Measurements from ENCODE around the gene CYS1.
"Not testable (repeated sequence)": the region's sequence is repeated elsewhere in the genome, so short reads cannot be mapped to it uniquely, and the experiment has no call there.

Gene CYS1

DNA sequence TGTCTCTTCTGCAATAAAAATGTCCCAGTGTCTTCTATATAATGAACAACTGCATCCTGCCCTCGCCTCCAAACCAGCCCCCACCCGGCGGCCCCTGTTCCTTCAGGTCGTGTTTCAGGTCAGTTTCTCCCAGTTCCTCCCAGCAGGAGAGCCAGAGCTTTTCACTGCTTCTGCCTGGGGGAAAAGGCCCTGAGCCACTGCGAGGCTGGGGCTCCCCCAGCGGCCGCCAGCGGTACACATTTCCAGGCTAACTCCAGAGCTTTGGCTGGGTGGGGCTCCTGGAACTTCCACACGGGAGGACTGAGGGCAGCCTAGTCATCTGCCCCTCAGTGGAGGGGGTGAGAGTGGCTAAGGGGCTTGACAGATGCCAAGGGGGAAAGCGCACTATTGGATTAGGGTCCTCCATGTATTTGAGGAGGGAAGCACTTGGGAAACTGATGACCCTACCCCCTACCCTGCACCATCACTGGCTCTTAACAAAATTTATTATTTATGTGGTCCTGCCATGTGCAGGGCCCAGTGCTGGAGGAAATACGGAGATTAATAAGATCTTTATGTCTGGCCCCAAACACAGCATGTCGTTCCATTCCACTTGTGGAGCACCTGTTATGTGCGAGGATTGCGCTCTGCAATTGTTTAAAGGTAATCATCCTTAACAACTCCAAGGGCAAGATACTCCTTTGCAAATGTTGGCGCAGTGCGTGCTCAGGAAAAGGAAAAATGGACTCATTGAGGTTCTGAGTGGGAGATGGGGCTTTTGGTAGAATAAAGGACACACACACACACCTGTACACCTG, 17.3 kb upstream of the CYS1 start:
- DNase-seq = peak; percentile 21 to 86 (median 72)
- intact Hi-C loops (cut with DNase I) = no loop called here

GRCh38 chr2:10096641-10097040, 16.4 kb upstream of the CYS1 start:
- intact Hi-C loops (cut with DNase I) = no loop called here
- DNase-seq = no peak

- intact Hi-C loops (cut with DNase I) = no loop called here
- no peak for DNase-seq
Measured at GRCh38 chr2:10095175-10095574, 15.0 kb upstream of the CYS1 start.

GRCh38 chr2:10094271-10094814, 14.1 kb upstream of the CYS1 start:
- intact Hi-C loops (cut with DNase I) = no loop called here
- peak in 10 of 42 donors; percentile 15 to 58 (median 22) for DNase-seq

GRCh38 chr2:10091889-10092244, 11.7 kb upstream of the CYS1 start:
- intact Hi-C loops (cut with DNase I); DNase-seq: not testable (repeated sequence)

DNA sequence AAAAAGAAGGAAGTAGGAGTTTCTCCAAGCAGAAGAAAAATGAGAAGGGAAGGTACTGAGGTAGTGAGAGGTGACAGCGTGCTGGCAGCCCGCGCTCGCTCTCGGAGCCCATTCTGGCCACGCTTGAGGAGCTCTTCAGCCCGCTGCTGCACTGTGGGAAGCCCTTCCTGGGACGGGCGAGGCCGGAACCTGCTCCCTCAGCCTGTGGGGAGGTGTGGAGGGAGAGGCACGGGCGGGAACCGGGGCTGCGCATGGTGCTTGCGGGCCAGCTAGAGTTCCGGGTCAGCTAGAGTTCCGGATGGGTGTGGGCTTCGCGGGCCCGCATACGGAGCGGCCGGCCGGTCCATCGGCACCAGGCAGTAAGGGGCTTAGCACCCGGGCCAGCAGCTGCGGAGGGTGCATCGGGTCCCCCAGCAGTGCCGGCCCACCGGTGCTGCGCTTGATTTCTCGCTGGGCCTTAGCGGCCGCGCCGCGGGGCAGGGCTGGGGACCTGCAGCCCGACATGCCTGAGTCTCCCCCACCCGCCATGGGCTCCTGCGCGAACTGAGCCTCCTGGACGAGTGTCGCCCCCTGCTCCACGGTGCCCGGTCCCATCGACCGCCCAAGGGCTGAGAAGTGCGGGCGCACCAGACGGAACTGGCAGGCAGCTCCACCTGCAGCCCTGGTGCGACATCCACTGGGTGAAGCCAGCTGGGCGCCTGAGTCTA, 11.1 kb upstream of the CYS1 start:
- no peak for DNase-seq
- intact Hi-C loops (cut with DNase I) = no loop called here

- intact Hi-C loops (cut with DNase I) = no loop called here
- no peak for DNase-seq
Measured at GRCh38 chr2:10089565-10090190, 9.5 kb upstream of the CYS1 start.

DNA sequence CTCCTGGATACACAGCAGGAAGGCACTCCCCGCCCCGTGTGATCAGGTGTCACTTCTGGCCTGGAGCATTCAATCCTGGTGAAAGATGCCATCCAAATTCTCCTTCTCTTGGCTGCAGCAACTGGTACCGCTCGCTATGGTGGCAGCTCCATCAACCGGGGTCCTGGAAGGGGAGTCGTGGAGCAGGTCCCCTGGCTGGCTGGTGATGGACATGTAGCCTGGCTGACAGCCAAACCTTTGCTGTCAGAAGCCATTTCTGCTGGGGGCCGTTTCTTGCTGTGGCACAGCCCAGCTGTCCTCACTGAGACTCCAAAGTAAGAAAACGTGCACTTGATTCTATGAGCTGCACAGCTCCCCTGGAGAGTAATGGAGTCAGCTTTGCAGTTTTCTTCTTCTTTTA, 7.1 kb upstream of the CYS1 start:
- no peak for DNase-seq
- intact Hi-C loops (cut with DNase I) = no loop called here

GRCh38 chr2:10086950-10087349, 6.7 kb upstream of the CYS1 start:
- no peak for DNase-seq
- intact Hi-C loops (cut with DNase I) = no loop called here

DNA sequence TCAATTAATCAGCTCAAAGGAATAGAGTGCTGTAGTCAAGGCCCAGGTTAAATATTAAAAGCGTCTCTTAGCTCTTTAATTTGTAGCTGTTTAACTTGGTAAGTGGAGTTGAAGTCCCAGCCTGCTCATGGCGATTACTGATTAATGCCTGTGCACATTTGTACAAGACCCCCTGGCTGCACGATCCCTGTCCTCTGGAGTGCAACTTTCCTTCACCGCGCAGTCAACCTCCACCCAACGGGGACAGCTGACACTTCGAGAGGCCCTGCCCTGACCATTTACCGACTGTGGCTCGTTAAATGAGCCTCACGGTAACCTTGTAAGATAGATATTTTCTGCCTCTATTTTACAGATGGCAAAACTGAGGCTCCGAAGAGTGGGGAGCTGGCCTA, 5.5 kb upstream of the CYS1 start:
- intact Hi-C loops (cut with DNase I) = no loop called here
- DNase-seq = no peak

DNA sequence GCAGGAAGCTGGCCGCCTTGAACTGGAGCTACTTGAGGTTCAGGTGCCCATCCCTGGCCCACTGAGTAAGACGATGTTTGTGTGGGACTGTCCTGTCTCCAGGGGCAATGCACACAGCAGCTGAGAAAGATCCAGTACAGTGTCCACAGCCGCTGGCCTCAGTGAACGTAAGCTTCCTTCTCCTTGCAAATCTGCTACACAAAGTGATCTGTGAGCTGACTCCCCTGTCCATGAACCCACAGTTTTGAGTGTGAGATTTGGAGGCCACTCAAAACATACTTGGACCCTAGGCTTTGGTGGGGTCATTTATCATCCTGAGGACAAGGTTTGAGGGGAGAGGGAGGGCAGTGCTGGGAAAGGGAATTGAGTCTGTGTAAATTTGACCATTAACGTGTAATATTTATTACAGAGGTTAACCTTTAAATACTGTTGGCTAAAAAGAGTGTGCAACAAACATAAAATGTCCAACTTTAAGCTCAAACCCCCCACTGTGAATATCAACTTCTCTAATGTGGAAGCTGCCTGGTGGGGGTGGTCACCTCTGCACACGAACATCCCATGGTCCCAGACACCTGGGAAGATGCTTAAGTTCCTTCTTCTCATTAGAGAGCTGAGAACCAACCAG, 4.9 kb upstream of the CYS1 start:
- intact Hi-C loops (cut with DNase I) = no loop called here
- DNase-seq = no peak

DNA sequence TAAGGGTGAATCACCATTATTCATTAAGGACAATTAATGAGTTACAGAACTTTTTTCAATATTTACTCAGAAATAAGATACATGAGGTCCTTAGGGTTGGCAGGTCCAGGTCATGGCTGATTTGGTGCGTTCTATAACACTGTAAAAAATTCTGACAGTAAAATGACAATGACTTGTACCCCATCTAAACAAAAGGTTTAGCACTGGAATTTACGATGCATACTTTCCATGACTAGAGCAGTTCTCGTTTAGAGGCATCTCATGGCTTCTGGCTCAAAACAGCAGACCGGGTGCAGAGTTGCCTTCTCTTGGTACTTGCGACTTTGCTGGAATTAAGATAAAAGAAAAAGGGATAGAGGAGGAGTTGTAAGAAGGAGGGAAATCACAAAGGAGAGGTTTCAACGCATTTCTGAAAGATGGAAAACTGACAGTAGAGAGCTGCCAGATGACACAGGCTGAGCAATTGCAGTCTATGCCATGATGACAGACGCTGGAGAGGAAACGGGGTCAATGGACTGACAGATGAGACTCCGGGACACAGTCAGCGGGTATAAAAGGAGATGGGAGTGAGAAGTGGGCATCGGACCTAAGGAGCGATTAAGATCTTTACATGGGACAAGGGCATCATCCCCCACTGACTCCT, 4.1 kb upstream of the CYS1 start:
- intact Hi-C loops (cut with DNase I) = no loop called here
- no peak for DNase-seq

DNA sequence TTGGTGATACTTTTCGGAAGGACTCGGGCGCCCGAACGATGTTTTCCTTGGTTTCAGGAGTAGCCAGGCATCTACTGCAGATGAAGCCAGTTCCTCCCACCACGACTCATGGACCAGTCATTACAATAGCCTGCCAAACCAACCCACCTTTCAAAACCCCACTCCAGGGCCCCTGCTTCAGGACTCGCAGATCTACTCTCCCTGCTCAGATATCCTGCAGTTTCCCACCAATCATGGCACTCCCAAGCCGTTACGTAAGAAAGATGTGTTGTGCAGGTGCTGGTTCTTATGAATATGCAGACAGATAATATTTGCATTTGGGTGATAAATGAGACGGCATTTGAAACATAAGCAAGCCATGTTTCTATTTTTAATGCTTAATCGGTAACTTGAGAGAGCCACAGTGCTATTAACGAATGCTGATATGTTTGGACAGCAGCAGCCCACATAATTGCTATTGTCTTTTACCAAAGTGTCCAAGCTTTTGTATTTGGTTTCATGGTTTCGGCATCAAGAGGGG, 3.5 kb upstream of the CYS1 start:
- intact Hi-C loops (cut with DNase I) = no loop called here
- no peak for DNase-seq

DNA sequence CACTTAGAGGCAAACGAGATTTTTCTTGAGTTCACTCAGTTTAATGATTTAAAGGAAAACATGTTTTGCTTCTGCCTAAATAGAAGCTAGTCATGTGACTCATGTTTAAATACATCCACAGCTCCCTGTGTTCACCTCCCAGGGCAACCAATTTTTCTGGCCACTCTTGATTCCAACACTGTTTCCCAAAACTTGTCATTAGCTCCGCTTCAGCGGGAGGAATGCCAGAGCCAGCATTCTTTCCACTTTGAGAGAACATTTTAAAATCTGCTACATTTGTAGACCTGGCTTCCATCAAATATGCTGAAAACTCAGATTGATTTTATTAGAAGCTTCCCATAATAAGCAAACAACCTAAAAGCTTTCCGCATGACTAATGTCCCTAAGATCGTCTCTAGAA, 2.8 kb upstream of the CYS1 start:
- DNase-seq = no peak
- intact Hi-C loops (cut with DNase I) = no loop called here

GRCh38 chr2:10080536-10081304, 509 bp upstream of the CYS1 start:
- intact Hi-C loops (cut with DNase I) = no loop called here
- DNase-seq = peak in 2 of 42 donors; percentile 15 to 20

DNA sequence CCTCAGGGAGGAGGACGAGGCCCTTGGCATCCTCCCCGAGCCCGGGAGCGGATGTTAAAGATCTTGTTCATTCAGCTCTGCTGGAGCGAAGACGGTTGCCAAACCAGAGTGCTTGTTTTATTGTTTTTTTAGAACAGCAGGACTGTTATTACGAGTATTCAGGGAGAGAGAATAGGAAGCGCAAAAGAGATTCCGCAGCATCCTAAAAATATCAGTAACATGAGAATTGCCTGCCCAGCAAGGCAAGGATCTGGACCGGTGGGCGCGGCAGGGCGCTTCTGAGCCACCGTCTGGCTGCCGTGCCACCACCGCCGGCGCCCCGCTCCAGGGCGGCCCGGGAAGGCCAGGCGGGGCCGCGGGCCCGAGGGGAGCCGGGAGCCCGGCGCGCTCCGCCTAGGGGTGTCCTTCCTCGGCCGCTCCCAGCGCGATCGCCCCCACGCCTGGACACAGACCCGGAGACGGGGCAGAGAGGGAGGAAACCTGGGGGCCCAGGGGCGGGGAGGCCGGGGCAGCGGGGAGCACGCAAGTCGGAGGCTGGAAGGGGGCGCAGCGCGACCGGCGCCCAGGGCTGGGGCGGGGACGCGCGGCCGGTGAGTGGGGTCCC, 843 bp downstream of the CYS1 start:
- DNase-seq = peak in 19 of 42 donors; percentile 12 to 56 (median 25)
- intact Hi-C loops (cut with DNase I) = no loop called here

- intact Hi-C loops (cut with DNase I) = no loop called here
- peak in 3 of 42 donors; percentile 18 to 24 (median 20) for DNase-seq
Measured at GRCh38 chr2:10078704-10079265, 1.4 kb downstream of the CYS1 start.
